SH-SY5Y (cell line): ENCODE measurements around the gene LIN37.

Experiments used
- GATA2 ChIP-seq: IDR thresholded peaks from 2 replicates; pipeline ENCODE4 v1.6.1; 2011; ENCODE audit warnings: mild to moderate bottlenecking, low read depth, low read length
- GATA3 ChIP-seq: IDR thresholded peaks from 2 replicates; pipeline ENCODE4 v1.6.1; 2011; ENCODE audit warnings: low read depth, mild to moderate bottlenecking, low read length, moderate library complexity

DNA sequence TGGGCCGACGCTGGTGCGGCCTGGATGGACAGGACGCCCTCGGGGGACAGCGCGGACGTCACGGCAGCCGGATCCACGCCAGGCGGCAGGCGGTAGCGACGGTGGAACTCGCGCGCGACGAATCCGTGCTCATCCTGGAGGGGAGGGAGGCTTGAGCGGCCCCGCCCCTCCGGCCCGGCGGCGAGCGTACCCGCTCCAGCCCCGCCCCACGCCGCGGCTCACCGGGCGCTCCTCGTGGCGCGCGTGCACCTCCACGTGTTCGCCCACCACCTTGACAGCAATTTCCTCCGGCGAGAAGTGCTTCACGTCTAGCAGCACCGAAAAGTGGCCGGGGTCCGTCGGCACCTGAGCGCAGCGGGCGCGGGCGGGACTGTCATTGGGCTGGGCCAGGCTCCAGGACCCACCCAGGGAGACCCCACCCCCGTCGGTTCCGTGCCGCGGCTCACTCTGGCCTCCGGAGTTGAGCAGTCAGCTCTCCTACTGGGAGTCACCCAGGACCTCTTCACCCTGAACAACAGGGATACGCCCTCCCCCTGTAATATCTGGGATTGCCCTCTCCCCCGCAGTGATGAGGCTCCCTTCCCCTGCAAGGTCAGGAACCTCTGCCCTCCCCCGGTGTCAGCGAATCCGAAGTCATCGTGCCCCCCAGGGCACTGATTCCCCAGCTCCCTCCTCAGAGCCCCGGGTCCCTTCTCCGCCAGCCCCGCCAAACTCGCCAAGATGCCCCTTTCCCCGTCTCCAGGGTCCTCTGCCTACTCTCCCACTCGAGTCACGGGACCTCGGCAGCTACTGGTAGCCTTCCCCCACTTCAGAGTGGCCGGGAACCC lies 7.4 kb downstream of the LIN37 start:
- no peak for TF ChIP-seq GATA3
- no peak for TF ChIP-seq GATA2
